ENCODE data around the gene ONECUT2. TPM values are rescaled to one million over a fixed set of nuclear protein-coding genes. Genes with fewer than 3 reads are reported as not detected.
"Not testable (repeated sequence)": the region's sequence is repeated elsewhere in the genome, so short reads cannot be mapped to it uniquely, and the experiment has no call there.

The ONECUT2 gene
- total RNA-seq: under 1 TPM in 2 of 4 donors, not detected in 2; under 0.01 to 0.06 TPM

DNA sequence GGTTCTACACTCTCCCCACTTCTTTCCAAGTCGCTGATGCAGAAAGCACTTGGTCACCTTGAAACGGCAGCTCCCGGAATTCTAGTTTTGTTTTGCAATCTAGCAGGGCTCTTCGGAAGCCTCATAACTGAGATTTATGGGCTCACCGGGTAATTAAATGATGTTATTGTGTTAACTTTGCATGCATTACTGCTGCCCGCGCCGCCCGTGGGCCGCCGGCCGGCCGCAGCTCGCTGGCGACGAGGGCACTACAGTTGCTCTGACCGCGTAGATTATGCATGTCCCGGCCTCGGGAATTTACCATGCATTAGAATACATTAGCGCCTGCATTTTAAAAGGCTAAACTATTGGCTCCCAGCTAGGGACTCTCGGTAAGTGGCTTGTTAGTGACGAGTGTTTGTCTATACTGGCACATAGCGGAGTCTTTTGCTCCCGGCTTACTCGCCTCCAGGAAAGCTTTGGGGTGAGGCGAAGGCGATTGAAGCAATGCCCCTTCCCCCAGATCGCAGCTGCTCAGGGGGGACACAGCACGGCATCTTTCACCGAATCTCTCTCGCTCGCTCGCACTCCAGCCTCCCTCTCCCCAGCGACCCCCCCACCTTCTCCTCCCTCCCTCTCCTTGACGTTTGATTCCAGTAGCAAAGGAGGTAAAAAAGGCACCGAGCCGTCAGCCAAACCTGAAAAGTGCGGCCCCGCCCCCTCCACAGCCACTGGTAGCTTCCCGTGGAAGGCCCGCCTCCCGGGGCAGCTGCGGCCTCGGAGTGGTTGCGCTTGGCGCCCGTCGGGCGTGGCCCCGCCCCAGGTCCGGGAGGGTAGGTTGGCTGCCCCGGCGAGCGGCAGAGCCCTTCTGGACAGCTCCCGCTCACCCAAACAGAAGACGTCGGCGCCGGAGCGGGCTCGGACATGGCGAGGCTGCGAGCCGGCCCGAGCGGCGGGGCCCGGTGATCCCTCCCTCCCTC, at the start of gene ONECUT2:
ONECUT2 (plus strand) TSS at position 839 of the 959 bp plus-strand sequence. CDS start 343 bp downstream, outside the sequence.
- TF ChIP-seq CTCF (IDR thresholded peaks at IDR 0.05): no peak
- ATAC-seq (ENCODE audit: low FRiP score): peak; percentile 99

DNA sequence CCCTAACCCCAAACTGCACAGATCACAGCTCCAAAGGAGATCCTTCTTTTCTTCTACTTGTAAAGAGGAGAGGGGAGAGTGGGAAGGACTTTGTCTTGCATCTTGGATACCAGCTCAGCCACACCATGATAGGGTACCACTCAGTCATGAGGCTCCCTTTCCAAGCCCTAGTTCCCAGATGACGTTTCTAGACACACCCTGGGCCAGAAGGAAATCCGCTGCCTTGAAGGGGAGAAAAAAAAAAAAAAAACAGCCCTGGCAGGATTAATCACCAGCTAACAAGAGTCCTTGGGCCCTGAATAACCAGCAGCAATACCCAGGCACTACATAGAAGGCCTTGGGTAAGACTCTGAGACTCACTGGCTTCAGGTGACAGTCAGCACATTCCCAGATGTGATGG, 45.9 kb upstream of the ONECUT2 start:
- DNase-seq (ENCODE audit: low spot score) (no peak), ATAC-seq (ENCODE audit: low FRiP score) (no peak)
- no peak for TF ChIP-seq CTCF (IDR thresholded peaks at IDR 0.05)

More for the DNA sequence above, at the start of gene ONECUT2:
- DNase-seq (ENCODE audit: low spot score): peak; percentile 82

- DNase-seq (ENCODE audit: low spot score): no peak
- no peak for TF ChIP-seq CTCF (IDR thresholded peaks at IDR 0.05)
- ATAC-seq (ENCODE audit: low FRiP score): no peak
Measured at GRCh38 chr18:57390044-57390443, 45.1 kb upstream of the ONECUT2 start.

- not testable (repeated sequence) for DNase-seq (ENCODE audit: low spot score); ATAC-seq (ENCODE audit: low FRiP score)
Measured at GRCh38 chr18:57394749-57395148, 40.4 kb upstream of the ONECUT2 start.

DNA sequence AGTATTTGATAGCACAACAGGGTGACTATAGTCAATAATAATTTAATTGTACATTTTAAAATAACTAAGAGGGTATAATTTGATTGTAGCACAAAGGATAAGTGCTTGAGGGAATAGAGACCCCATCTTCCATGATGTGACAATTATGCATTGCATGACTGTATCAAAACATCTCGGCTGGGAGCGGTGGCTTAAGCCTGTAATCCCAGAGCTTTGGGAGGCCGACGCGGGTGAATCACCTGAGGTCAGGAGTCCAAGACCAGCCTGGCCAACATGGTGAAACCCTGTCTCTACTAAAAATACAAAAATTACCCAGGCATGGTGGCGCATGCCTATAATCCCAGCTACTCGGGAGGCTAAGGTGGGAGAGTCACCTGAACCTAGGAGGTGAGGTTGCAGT, 38.3 kb upstream of the ONECUT2 start:
- not testable (repeated sequence) for ATAC-seq (ENCODE audit: low FRiP score); DNase-seq (ENCODE audit: low spot score)

DNA sequence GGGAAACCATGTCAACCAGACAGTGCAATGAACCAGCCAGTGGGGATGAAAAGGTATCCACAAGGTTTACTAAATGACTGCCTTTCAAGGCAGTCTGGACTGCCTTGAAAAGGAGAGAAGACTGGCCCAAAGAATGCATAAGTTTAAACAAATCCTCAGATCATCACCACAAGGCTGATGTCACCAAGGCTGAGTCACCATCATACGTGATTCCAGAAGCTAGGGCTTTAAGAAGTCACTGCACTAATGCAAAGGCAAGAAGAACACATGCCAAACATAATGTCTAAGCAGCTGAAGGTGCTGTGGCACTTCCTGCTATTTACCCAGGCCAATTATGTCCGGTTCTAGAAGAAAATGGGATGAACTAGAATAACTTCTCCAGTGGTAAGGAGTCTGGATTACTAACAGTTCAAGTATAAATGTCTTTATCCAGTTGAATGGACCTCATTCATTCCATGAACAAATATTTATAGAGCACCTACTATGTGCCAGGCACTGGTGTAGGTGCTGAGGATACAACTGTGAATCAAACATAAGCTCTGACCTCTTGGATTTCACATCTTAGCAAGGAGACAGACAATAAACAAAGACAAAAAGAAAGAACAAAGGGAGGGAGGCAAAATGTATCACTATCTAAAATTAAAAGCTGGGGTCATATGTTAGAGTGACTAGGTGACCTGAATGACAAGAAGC, 37.6 kb upstream of the ONECUT2 start:
- TF ChIP-seq CTCF (IDR thresholded peaks at IDR 0.05): no peak
- no peak for ATAC-seq (ENCODE audit: low FRiP score)

DNA sequence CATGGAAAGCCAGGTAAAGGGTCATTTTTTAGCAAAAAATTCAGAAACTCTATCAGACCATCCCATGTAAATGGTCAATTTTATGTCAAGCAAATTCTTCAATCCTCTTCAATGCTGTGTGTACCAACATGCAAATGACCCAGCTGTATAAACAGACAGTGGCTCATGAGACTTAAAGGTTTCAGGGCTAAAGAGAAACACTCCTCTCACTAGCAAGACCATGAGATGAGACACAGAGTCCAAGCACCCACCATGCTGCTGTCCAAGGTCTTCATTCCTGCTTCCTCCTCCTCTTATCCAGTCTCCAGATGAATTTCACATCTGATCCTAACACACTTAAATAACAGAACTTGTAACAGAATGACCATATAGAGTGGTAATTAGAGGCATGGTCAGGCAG, 30.8 kb upstream of the ONECUT2 start:
- DNase-seq (ENCODE audit: low spot score) (no peak), ATAC-seq (ENCODE audit: low FRiP score) (no peak)
- no peak for TF ChIP-seq CTCF (IDR thresholded peaks at IDR 0.05)

More for the DNA sequence above, 37.6 kb upstream of the ONECUT2 start:
- no peak for DNase-seq (ENCODE audit: low spot score)

Measured in omental fat pad (tissue), 4 donors.